PC-9 (cell line): ENCODE data around the gene SBSN.

Experiments used
- EZH2 ChIP-seq: fragments of 200-600 bp; sonication (generic); IDR thresholded peaks from 2 replicates; pipeline ENCODE4 v1.8.0; 2017; ENCODE audit warnings: antibody characterized with exemption, low read depth
- TF ChIP-seq, protein P1 (sequence below): fragments of 200-600 bp; sonication (generic); conservative IDR thresholded peaks from 2 replicates; pipeline ENCODE4 v1.6.1; 2017; ENCODE audit warnings: mixed run types, antibody characterized with exemption, mild to moderate bottlenecking, moderate library complexity

DNA sequence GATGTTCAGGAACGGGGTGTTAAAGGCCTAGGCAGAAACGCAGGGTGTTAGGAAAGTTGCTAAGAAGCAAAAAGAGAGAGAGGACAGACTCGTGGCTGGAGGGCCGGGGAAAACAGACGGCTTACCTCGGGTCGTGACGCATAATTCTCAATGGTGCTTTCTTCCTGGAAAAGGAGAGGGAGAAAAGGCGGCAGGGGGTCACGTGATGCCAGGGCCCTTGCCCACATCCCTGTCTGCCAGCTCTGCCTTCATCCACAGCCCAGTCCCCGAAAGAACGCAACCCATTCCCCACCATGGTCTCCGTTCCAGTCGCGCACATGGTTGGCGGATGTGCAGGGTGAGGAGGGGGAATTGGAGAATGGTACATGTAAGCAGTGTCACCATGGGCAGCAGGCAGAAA, 39.4 kb downstream of the SBSN start:
- TF ChIP-seq, protein P1, sequence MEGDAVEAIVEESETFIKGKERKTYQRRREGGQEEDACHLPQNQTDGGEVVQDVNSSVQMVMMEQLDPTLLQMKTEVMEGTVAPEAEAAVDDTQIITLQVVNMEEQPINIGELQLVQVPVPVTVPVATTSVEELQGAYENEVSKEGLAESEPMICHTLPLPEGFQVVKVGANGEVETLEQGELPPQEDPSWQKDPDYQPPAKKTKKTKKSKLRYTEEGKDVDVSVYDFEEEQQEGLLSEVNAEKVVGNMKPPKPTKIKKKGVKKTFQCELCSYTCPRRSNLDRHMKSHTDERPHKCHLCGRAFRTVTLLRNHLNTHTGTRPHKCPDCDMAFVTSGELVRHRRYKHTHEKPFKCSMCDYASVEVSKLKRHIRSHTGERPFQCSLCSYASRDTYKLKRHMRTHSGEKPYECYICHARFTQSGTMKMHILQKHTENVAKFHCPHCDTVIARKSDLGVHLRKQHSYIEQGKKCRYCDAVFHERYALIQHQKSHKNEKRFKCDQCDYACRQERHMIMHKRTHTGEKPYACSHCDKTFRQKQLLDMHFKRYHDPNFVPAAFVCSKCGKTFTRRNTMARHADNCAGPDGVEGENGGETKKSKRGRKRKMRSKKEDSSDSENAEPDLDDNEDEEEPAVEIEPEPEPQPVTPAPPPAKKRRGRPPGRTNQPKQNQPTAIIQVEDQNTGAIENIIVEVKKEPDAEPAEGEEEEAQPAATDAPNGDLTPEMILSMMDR: no peak
- no peak for TF ChIP-seq EZH2
